ENCODE data around the gene PILRA. TPM values are rescaled to one million over a fixed set of nuclear protein-coding genes. Genes with fewer than 3 reads are reported as not detected.

PILRA gene
- total RNA-seq, 1 donor from 2014 or later, result 0.20 TPM

GRCh38 chr7:100407285-100408180, 34.2 kb downstream of the PILRA start:
- peak; percentile 74 to 81 for DNase-seq (ENCODE audit: low read depth in 2 of 2)

GRCh38 chr7:100411101-100411500, 37.8 kb downstream of the PILRA start:
- DNase-seq (ENCODE audit: low read depth in 2 of 2), result no peak

- no peak for DNase-seq (ENCODE audit: low read depth in 2 of 2)
Observed at GRCh38 chr7:100413346-100413745, 40.1 kb downstream of the PILRA start.

- DNase-seq (ENCODE audit: low read depth in 2 of 2), result no peak
Observed at GRCh38 chr7:100413889-100414288, 40.6 kb downstream of the PILRA start.

- DNase-seq (ENCODE audit: low read depth in 2 of 2), result no peak
Observed at GRCh38 chr7:100415448-100415847, 42.2 kb downstream of the PILRA start.

GRCh38 chr7:100418930-100419659, 45.8 kb downstream of the PILRA start:
- no peak for DNase-seq (ENCODE audit: low read depth in 2 of 2)

- DNase-seq (ENCODE audit: low read depth in 2 of 2), result no peak
Observed at GRCh38 chr7:100419660-100420226, 46.5 kb downstream of the PILRA start.

GRCh38 chr7:100423315-100423714, 50.0 kb downstream of the PILRA start:
- no peak for DNase-seq (ENCODE audit: low read depth in 2 of 2)

GRCh38 chr7:100425347-100425746, 52.1 kb downstream of the PILRA start:
- no peak for DNase-seq (ENCODE audit: low read depth in 2 of 2)

GRCh38 chr7:100426516-100426915, 53.2 kb downstream of the PILRA start:
- DNase-seq (ENCODE audit: low read depth in 2 of 2), result no peak

GRCh38 chr7:100427762-100428198, 54.5 kb downstream of the PILRA start:
- no peak for DNase-seq (ENCODE audit: low read depth in 2 of 2)

GRCh38 chr7:100428199-100428966, 55.1 kb downstream of the PILRA start, which contains the start of gene ZCWPW1:
ZCWPW1 (minus strand) TSS chr7:100428703; CDS start chr7:100420649, 8,054 bp downstream.
- peak; percentile 97 to 98 for DNase-seq (ENCODE audit: low read depth in 2 of 2)

GRCh38 chr7:100428967-100429636, 55.8 kb downstream of the PILRA start:
- DNase-seq (ENCODE audit: low read depth in 2 of 2), result peak; percentile 100

GRCh38 chr7:100429637-100430492, 56.6 kb downstream of the PILRA start, which contains the start of gene MEPCE:
MEPCE (plus strand) TSS chr7:100429831; CDS start chr7:100430019, 188 bp downstream.
- peak; percentile 96 to 97 for DNase-seq (ENCODE audit: low read depth in 2 of 2)

- DNase-seq (ENCODE audit: low read depth in 2 of 2), result peak in 1 of 2 donors; percentile 40
Observed at GRCh38 chr7:100430493-100431285, 57.4 kb downstream of the PILRA start.

- DNase-seq (ENCODE audit: low read depth in 2 of 2), result no peak
Observed at GRCh38 chr7:100431286-100431735, 58.0 kb downstream of the PILRA start.

GRCh38 chr7:100432053-100432452, 58.8 kb downstream of the PILRA start:
- no peak for DNase-seq (ENCODE audit: low read depth in 2 of 2)

GRCh38 chr7:100432621-100433275, 59.5 kb downstream of the PILRA start:
- no peak for DNase-seq (ENCODE audit: low read depth in 2 of 2)

All from lung microvascular endothelial cell (primary cell).